HCT116 (cell line): ENCODE data around the gene KCNQ4.

ENCODE experiments used
- EZH2 ChIP-seq: fragments of 200-600 bp; sonication (generic); IDR thresholded peaks from 2 replicates; pipeline ENCODE4 v1.6.1; 2017; ENCODE audit warnings: antibody characterized with exemption, mixed run types
- POLR2A ChIP-seq: IDR thresholded peaks from 2 replicates; pipeline ENCODE4 v1.7.0; 2011; ENCODE audit warnings: borderline replicate concordance; ENCODE audit not compliant: insufficient read depth, insufficient read length; ENCODE audit errors: extremely low read depth
- POLR2AphosphoS5 ChIP-seq: IDR thresholded peaks from 2 replicates; pipeline ENCODE4 v1.6.1; 2011; ENCODE audit warnings: mild to moderate bottlenecking, low read depth, low read length, moderate library complexity
- TF ChIP-seq, protein P1 (sequence below), 3 experiments: fragments of 200-600 bp in 1 of 3; sonication (generic) in 1 of 3; IDR thresholded peaks in 2 of 3; conservative IDR thresholded peaks in 1 of 3; 2 replicates each; pipeline ENCODE4 v1.5.1; 2012 to 2017; ENCODE audit warnings: low read depth in 2 of 3, low read length in 2 of 3, antibody characterized with exemption in 1 of 3, borderline replicate concordance in 1 of 3, control low read depth in 1 of 3, mild to moderate bottlenecking in 1 of 3, mixed read lengths in 1 of 3, mixed run types in 1 of 3, moderate library complexity in 1 of 3; ENCODE audit not compliant: insufficient read depth in 1 of 3
- TF ChIP-seq, protein P2 (sequence below): IDR thresholded peaks from 2 replicates; pipeline ENCODE4 v1.6.1; 2011; ENCODE audit warnings: mild to moderate bottlenecking, low read length, moderate library complexity; ENCODE audit not compliant: insufficient replicate concordance; ENCODE audit errors: extremely low read depth
- TF ChIP-seq, protein P3 (sequence below): IDR thresholded peaks from 2 replicates; pipeline ENCODE4 v1.6.1; 2012; ENCODE audit warnings: low read depth

DNA sequence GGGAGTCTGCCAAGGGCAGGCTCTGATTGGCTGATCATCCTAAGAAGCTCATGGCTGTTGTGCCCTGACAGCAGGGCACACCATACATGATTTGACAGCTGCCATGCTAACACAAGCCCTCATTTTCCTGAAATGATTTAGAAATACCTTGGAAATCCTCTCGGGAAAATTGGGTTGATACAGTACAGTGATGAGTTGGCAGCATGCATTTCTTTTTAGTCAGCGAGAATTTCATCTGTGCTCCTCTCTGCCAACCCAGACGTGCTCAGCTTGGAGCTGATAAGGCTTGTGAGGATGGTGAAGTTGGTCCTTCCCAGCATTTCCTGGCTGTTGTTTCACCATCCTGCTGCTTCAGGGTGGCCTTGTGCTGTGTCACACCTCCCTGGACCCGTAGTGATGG is 22.6 kb upstream of the KCNQ4 start:
- TF ChIP-seq, protein P1, sequence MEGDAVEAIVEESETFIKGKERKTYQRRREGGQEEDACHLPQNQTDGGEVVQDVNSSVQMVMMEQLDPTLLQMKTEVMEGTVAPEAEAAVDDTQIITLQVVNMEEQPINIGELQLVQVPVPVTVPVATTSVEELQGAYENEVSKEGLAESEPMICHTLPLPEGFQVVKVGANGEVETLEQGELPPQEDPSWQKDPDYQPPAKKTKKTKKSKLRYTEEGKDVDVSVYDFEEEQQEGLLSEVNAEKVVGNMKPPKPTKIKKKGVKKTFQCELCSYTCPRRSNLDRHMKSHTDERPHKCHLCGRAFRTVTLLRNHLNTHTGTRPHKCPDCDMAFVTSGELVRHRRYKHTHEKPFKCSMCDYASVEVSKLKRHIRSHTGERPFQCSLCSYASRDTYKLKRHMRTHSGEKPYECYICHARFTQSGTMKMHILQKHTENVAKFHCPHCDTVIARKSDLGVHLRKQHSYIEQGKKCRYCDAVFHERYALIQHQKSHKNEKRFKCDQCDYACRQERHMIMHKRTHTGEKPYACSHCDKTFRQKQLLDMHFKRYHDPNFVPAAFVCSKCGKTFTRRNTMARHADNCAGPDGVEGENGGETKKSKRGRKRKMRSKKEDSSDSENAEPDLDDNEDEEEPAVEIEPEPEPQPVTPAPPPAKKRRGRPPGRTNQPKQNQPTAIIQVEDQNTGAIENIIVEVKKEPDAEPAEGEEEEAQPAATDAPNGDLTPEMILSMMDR (IDR thresholded peaks at IDR 0.05 in 2 of 3, conservative IDR thresholded peaks at IDR 0.05 in 1 of 3; ENCODE audit: borderline replicate concordance in 1 of 3, insufficient read depth in 1 of 3, low read depth in 2 of 3, low read length in 2 of 3), result no peak
- TF ChIP-seq EZH2 (no peak), POLR2A (no peak), POLR2AphosphoS5 (no peak)
- TF ChIP-seq, protein P2, sequence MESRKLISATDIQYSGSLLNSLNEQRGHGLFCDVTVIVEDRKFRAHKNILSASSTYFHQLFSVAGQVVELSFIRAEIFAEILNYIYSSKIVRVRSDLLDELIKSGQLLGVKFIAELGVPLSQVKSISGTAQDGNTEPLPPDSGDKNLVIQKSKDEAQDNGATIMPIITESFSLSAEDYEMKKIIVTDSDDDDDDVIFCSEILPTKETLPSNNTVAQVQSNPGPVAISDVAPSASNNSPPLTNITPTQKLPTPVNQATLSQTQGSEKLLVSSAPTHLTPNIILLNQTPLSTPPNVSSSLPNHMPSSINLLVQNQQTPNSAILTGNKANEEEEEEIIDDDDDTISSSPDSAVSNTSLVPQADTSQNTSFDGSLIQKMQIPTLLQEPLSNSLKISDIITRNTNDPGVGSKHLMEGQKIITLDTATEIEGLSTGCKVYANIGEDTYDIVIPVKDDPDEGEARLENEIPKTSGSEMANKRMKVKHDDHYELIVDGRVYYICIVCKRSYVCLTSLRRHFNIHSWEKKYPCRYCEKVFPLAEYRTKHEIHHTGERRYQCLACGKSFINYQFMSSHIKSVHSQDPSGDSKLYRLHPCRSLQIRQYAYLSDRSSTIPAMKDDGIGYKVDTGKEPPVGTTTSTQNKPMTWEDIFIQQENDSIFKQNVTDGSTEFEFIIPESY, result no peak
- TF ChIP-seq, protein P3, sequence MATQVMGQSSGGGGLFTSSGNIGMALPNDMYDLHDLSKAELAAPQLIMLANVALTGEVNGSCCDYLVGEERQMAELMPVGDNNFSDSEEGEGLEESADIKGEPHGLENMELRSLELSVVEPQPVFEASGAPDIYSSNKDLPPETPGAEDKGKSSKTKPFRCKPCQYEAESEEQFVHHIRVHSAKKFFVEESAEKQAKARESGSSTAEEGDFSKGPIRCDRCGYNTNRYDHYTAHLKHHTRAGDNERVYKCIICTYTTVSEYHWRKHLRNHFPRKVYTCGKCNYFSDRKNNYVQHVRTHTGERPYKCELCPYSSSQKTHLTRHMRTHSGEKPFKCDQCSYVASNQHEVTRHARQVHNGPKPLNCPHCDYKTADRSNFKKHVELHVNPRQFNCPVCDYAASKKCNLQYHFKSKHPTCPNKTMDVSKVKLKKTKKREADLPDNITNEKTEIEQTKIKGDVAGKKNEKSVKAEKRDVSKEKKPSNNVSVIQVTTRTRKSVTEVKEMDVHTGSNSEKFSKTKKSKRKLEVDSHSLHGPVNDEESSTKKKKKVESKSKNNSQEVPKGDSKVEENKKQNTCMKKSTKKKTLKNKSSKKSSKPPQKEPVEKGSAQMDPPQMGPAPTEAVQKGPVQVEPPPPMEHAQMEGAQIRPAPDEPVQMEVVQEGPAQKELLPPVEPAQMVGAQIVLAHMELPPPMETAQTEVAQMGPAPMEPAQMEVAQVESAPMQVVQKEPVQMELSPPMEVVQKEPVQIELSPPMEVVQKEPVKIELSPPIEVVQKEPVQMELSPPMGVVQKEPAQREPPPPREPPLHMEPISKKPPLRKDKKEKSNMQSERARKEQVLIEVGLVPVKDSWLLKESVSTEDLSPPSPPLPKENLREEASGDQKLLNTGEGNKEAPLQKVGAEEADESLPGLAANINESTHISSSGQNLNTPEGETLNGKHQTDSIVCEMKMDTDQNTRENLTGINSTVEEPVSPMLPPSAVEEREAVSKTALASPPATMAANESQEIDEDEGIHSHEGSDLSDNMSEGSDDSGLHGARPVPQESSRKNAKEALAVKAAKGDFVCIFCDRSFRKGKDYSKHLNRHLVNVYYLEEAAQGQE, result no peak
